ENCODE results near the gene BCL11A.
A peak's percentile ranks its signal among the peaks of the same experiment; 100 is the strongest.

BCL11A gene

GRCh38 chr2:60406192-60406591, 147.3 kb downstream of the BCL11A start:
- WGBS, 2 donors (ENCODE audit: extremely low coverage in 2 of 2, insufficient read length in 2 of 2, insufficient replicate concordance in 1 of 2), result no CpG with 5 or more reads among the region's 7 CpGs
- Histone ChIP-seq H3K14ac (ENCODE audit: low read length) (no peak overlapping the region), H2BK15ac (ENCODE audit: low read length) (no peak overlapping the region), H3K4me3 (ENCODE audit: low read length in 2 of 2) (no peak overlapping the region), H3K18ac (ENCODE audit: low read length) (peak overlapping the region; percentile 39), H3K23ac (ENCODE audit: low read depth, low read length, poor library complexity) (no peak overlapping the region), H2AK5ac (ENCODE audit: low read depth, low read length) (no peak overlapping the region), H3K27me3 (ENCODE audit: control insufficient read depth in 3 of 3, insufficient read depth in 3 of 3, low read depth in 1 of 3, low read length in 3 of 3) (no peaks in the 10 kb centered on the region), H4K8ac (ENCODE audit: low read depth, low read length) (no peak overlapping the region), H2AFZ (ENCODE audit: low read length) (no peak overlapping the region), H3K36me3 (replicated peaks in 1 of 2; ENCODE audit: control insufficient read depth in 2 of 2, insufficient read depth in 2 of 2, low read length in 2 of 2) (no peaks in the 10 kb centered on the region), H3K9me3 (replicated peaks in 1 of 2; ENCODE audit: control insufficient read depth in 2 of 2, insufficient read depth in 1 of 2, low read depth in 1 of 2, low read length in 2 of 2) (no peaks in the 10 kb centered on the region), H3K9ac (ENCODE audit: low read depth, low read length, poor library complexity) (no peak overlapping the region), H3K79me1 (ENCODE audit: low read depth, low read length) (no peaks in the 10 kb centered on the region), H3K27ac (replicated peaks; ENCODE audit: low read length) (no peak overlapping the region), H4K91ac (ENCODE audit: low read depth, low read length, poor library complexity) (no peak overlapping the region), H3K4ac (ENCODE audit: low read length) (no peak overlapping the region), H3K4me2 (ENCODE audit: insufficient read depth, low read length, poor library complexity, severe bottlenecking) (no peak overlapping the region), H3K4me1 (ENCODE audit: control insufficient read depth in 2 of 2, insufficient read depth in 1 of 2, low read depth in 1 of 2, low read length in 2 of 2) (peaks cover 6% of the 10 kb centered on the region in 2 donors), H2BK120ac (ENCODE audit: low read depth, low read length) (no peak overlapping the region), H2BK5ac (ENCODE audit: low read length) (no peak overlapping the region), H2BK12ac (ENCODE audit: low read length) (no peak overlapping the region)
- no peak for DNase-seq (ENCODE audit: low spot score)

GRCh38 chr2:60405271-60405919, 148.1 kb downstream of the BCL11A start:
- no peak overlapping the region for H2AK5ac ChIP-seq (ENCODE audit: low read depth, low read length)
- no peaks in the 10 kb centered on the region for H3K9me3 ChIP-seq (replicated peaks in 1 of 2; ENCODE audit: control insufficient read depth in 2 of 2, insufficient read depth in 1 of 2, low read depth in 1 of 2, low read length in 2 of 2)
- H3K36me3 ChIP-seq (replicated peaks in 1 of 2; ENCODE audit: control insufficient read depth in 2 of 2, insufficient read depth in 2 of 2, low read length in 2 of 2), result no peaks in the 10 kb centered on the region
- H4K8ac ChIP-seq (ENCODE audit: low read depth, low read length), result no peak overlapping the region
- no CpG with 5 or more reads among the region's 7 CpGs for WGBS, 2 donors (ENCODE audit: extremely low coverage in 2 of 2, insufficient read length in 2 of 2, insufficient replicate concordance in 1 of 2)
- no peak overlapping the region for H3K9ac ChIP-seq (ENCODE audit: low read depth, low read length, poor library complexity)
- no peak overlapping the region for H2AFZ ChIP-seq (ENCODE audit: low read length)
- no peak overlapping the region for H3K4ac ChIP-seq (ENCODE audit: low read length)
- H2BK5ac ChIP-seq (ENCODE audit: low read length), result no peak overlapping the region
- H2BK15ac ChIP-seq (ENCODE audit: low read length), result no peak overlapping the region
- DNase-seq (ENCODE audit: low spot score), result no peak
- no peaks in the 10 kb centered on the region for H3K27me3 ChIP-seq (ENCODE audit: control insufficient read depth in 3 of 3, insufficient read depth in 3 of 3, low read depth in 1 of 3, low read length in 3 of 3)
- H2BK120ac ChIP-seq (ENCODE audit: low read depth, low read length), result peak overlapping the region; percentile 26
- H3K4me2 ChIP-seq (ENCODE audit: insufficient read depth, low read length, poor library complexity, severe bottlenecking), result no peak overlapping the region
- H4K91ac ChIP-seq (ENCODE audit: low read depth, low read length, poor library complexity), result no peak overlapping the region
- no peak overlapping the region for H3K27ac ChIP-seq (replicated peaks; ENCODE audit: low read length)
- H3K14ac ChIP-seq (ENCODE audit: low read length), result no peak overlapping the region
- peaks cover 0 to 6% of the 10 kb centered on the region in 2 donors for H3K4me1 ChIP-seq (ENCODE audit: control insufficient read depth in 2 of 2, insufficient read depth in 1 of 2, low read depth in 1 of 2, low read length in 2 of 2)
- H3K18ac ChIP-seq (ENCODE audit: low read length), result no peak overlapping the region
- no peak overlapping the region for H3K4me3 ChIP-seq (ENCODE audit: low read length in 2 of 2)
- no peak overlapping the region for H2BK12ac ChIP-seq (ENCODE audit: low read length)
- H3K23ac ChIP-seq (ENCODE audit: low read depth, low read length, poor library complexity), result no peak overlapping the region
- H3K79me1 ChIP-seq (ENCODE audit: low read depth, low read length), result no peaks in the 10 kb centered on the region
